Measurements from ENCODE around the gene TNFSF12.
"Not testable (repeated sequence)": the region's sequence is repeated elsewhere in the genome, so short reads cannot be mapped to it uniquely, and the experiment has no call there.

Gene TNFSF12

GRCh38 chr17:7593296-7593695 lies 44.4 kb downstream of the TNFSF12 start:
- DNase-seq (ENCODE audit: low read depth, low spot score): no peak
- CTCF ChIA-PET: interaction anchor here (0.8 to 3.3 kb wide), 4 partner anchors 15 to 95 kb away, joined by 3 to 9 read pairs (median 4); partner anchors contain the start of genes SENP3, TP53 and WRAP53
- POLR2A ChIA-PET: interaction anchor here (0.5 kb wide), 1 partner anchor 110 kb away, joined by 3 read pairs; no protein-coding TSS in a partner anchor
- no peak overlapping the region for H3K4me3 ChIP-seq (ENCODE audit: low read depth, low read length)
- no peak for TF ChIP-seq CTCF (IDR thresholded peaks at IDR 0.05; ENCODE audit: insufficient read depth, low read length, missing control alignments)

GRCh38 chr17:7597561-7597960 lies 48.7 kb downstream of the TNFSF12 start:
- POLR2A ChIA-PET; DNase-seq (ENCODE audit: low read depth, low spot score); CTCF ChIA-PET; H3K4me3 ChIP-seq (ENCODE audit: low read depth, low read length): not testable (repeated sequence)

GRCh38 chr17:7606280-7606679 lies 57.4 kb downstream of the TNFSF12 start:
- CTCF ChIA-PET: interaction anchor here (1.7 to 2.3 kb wide), 2 partner anchors 8 to 17 kb away, joined by 9 to 14 read pairs; partner anchors contain the start of genes FXR2 and SOX15

More at GRCh38 chr17:7606280-7606679, 57.4 kb downstream of the TNFSF12 start:
- H3K4me3 ChIP-seq (ENCODE audit: low read depth, low read length): no peak overlapping the region
- no peak for DNase-seq (ENCODE audit: low read depth, low spot score)
- POLR2A ChIA-PET: no interaction called here
- TF ChIP-seq CTCF (IDR thresholded peaks at IDR 0.05; ENCODE audit: insufficient read depth, low read length, missing control alignments): no peak

All from AG04449 (cell line).